B cell (primary cell): ENCODE results near the gene ATP6V1F.

ENCODE experiments used
- EZH2 ChIP-seq: IDR thresholded peaks from 2 replicates; pipeline ENCODE4 v1.6.1; 2012; ENCODE audit warnings: borderline replicate concordance, low read depth, mild to moderate bottlenecking, moderate library complexity, low read length; ENCODE audit not compliant: insufficient read depth, poor library complexity, severe bottlenecking
- TF ChIP-seq, protein P1 (sequence below): fragments of 200-600 bp; IDR thresholded peaks from one replicate; pipeline ENCODE4 v1.8.0; 2022; ENCODE audit warnings: antibody characterized with exemption, mild to moderate bottlenecking

DNA sequence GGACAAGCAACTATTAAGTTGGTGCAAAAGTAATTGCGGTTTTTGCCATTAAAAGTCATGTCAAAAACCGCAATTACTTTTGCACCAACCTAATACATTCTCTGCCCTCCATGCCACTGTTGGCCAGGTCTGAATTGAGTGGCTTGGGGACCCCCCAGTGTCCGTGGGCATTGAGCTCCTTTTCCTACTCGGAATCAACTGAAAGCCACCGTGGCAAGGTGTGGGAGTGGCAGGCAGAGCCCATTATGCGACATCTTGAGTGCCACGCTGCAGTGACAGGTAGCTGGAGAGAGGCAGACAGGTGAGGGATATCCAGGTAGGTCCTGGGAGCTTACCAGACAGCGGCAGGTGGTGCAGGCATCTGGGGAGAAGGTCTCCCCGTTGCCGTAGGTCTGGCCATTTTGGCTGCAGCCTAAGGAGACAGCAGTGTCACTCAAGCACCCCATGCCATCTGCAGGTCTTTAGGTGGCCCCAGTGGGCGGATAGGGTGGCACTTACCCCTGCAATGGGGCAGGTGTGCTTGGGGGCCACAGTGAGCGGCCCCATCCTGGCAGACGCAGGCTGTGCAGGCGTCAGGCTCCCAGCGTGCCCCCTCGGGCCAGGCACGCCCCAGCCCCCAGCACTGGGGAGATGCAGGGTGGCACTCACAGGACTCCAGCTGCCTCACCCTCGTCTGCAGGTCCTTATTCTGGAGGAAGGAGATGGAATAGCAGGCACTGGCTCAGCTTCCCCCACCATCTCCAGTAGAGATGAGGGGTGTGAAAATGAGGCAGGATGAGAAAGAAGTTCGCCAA is 44.3 kb downstream of the ATP6V1F start:
- TF ChIP-seq, protein P1, sequence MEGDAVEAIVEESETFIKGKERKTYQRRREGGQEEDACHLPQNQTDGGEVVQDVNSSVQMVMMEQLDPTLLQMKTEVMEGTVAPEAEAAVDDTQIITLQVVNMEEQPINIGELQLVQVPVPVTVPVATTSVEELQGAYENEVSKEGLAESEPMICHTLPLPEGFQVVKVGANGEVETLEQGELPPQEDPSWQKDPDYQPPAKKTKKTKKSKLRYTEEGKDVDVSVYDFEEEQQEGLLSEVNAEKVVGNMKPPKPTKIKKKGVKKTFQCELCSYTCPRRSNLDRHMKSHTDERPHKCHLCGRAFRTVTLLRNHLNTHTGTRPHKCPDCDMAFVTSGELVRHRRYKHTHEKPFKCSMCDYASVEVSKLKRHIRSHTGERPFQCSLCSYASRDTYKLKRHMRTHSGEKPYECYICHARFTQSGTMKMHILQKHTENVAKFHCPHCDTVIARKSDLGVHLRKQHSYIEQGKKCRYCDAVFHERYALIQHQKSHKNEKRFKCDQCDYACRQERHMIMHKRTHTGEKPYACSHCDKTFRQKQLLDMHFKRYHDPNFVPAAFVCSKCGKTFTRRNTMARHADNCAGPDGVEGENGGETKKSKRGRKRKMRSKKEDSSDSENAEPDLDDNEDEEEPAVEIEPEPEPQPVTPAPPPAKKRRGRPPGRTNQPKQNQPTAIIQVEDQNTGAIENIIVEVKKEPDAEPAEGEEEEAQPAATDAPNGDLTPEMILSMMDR, result no peak
- no peak for TF ChIP-seq EZH2
